ENCODE results near the gene NCBP3. TPM values are rescaled to one million over a fixed set of nuclear protein-coding genes. Genes with fewer than 3 reads are reported as not detected.
"Not testable (repeated sequence)": the region's sequence is repeated elsewhere in the genome, so short reads cannot be mapped to it uniquely, and the experiment has no call there.

NCBP3 gene
- total RNA-seq, 1 experiment from 2014 or later, result 24.8 TPM

DNA sequence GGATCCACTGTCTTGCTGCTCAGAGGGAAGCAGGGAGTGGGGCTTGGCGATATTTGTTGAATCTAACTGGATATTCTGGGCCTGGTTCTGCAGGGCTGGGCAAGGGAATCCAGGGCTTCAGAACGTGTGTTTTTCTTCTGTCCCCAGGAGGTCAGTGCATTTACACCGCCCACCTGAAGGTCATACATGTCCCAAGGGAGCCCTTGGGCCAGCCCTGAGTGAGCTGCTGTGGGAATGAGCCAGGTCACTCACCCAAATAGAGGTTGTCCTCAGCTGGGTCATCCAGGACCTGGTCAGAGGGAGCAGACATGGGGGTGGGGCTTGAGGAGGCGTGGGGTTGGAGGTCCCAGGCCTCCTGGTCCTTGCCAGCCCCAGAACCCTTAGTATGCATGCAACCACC lies 36.2 kb upstream of the NCBP3 start:
- DNase-seq (ENCODE audit: low read depth), result no peak

DNA sequence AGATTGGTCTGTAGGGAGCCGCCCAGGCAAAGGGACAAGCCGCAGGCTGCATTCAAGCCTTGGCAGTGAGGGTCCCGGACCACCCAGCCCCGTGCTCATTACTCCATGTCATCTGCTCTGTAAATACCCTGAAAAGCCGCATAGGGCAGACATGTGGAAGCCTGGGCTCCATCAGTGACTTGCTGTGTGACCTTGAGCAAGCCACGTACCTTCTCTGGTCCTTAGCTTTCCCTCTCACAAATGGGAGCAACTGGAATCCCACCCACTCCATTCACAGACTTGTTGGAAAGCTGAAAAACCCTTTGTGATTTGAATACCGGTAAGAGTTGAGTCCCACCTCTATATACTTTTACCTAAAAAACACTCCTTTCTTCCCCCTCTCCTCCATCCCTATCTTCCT lies 34.9 kb upstream of the NCBP3 start:
- DNase-seq (ENCODE audit: low read depth), result no peak

DNA sequence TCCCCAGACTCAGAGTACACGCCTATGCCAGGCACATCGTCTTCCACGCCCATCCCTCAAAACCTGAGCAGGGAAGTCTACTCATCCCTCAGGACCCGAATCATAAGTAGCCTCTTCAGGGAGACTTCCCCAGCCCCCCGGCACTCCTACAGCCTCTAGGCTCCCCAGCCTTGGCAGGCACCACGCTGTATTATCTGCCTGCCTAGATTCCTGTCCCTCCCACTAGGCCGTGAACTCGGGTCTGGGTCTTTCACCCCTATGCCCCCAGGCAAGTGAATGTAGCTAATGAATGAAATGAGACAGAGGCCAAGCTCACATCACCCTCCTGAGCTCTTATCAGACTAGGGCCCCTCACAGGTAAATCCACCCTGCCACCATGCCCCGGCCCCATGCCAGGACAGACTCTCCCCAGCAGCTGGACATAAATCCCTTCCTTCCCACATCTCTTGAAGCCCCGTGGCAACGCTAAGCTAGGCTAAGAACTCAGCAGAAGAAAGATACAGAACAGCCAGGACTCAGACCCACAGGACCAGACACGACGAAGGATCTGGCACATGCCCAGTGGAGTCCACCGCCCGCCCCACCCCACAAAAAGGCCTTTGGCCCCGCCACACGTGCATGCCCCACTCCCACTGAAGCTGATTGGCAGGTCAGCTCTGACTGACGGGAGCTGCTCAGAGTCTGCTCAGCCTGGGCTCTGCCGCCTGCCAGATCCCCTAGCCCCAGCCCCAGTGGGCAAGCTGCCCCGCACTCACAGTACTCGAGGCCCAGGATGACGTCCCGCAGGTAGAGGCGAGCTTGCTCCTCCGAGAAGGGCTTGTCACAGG lies 33.8 kb upstream of the NCBP3 start:
- DNase-seq (ENCODE audit: low read depth), result no peak

DNA sequence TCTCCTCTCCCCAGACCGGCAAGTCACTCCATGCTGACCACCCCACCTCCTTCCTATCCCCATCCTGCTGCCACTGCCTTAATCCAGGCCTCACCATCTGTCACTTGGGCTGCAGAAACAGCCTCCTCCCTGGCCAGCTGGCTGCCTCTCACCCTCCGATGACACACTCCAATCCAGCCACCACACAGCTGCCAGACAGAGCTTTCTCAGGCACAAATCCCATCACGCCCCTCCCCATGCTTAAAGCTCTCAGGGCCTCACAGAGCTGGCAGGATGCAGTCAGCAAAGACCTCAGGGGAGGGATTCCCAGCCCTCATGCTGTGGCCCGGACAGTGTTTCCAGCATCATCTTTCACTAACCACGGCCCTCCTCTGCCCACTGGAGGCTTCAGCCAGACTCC lies 33.1 kb upstream of the NCBP3 start:
- DNase-seq (ENCODE audit: low read depth), result peak; percentile 27

DNA sequence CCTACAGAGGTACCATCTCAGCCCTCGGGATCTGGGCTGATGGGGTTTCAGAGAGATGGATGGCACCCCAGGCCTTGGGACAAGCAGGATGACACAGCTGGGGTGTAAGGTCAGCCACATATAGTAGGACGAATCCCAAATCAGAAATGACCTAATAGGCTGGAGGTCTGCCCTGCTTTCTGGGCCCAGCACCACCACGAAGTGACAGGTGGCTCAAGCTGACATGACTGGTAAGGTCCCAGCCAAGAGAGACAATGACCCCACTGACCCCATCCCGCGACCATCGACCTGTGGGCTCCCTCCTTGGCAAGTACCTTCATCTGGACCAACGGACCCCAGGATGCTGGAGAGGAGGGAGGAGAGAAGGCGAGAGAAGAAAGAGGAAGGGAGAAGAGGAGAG lies 31.2 kb upstream of the NCBP3 start:
- no peak for DNase-seq (ENCODE audit: low read depth)

DNA sequence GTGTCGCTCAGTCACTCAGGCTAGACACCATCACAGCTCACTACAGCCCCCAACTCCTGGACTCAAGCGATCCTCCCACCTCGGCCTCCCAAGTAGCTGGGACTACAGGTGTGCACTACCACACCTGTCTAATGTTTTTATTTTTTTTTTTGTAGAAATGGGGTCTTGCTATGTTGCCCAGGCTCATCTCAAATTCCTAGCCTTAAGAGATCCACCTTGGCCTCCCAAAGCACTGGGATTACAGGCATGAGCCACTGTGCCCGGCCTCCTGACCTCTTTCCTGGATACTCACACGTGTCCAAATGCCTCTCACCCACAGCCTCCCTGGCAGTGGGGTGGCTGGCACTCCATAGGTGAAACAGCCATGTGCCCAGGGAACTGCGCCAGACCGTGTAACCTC lies 29.3 kb upstream of the NCBP3 start:
- no peak for DNase-seq (ENCODE audit: low read depth)

DNA sequence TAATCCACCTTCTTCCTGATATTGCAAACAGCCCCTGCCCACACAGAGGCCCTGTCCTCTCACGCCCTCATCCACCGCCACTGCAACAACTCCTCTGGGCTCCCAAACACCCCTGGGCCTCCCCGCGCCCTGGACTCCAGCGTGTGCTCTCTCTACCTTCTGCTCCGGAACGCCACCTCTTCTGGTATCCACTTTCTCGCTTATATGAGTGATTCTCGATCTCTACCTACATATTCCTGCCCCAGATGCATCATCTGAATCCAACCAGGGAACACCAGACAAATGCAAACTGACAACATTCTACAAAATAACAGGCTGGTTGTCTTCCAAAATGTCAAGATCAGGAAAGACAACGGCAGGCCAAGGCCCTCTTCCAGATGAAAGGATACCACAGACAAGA lies 27.8 kb upstream of the NCBP3 start:
- no peak for DNase-seq (ENCODE audit: low read depth)

DNA sequence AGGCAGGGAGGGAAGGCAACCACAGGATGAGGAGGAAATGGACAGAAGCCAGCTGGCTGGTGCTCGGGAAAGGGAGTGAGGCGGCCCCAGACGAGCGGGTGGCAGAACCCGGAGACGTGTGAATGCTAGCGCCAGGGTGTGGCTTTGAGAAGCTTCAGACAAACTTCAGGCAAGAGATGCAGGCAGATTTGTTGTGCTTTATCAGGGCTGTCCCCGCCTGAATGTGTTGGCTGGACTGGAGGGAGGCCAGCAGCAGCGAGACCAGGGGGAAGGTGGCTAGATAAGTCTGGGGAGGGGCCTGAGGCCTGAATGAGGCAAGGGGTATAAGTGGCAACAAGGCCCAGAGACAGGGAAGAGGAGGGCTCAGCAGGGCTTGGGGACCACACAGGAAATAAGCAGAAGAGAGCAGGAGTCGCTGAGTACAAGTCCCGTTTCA lies 24.8 kb upstream of the NCBP3 start:
- DNase-seq (ENCODE audit: low read depth), result peak; percentile 56

DNA sequence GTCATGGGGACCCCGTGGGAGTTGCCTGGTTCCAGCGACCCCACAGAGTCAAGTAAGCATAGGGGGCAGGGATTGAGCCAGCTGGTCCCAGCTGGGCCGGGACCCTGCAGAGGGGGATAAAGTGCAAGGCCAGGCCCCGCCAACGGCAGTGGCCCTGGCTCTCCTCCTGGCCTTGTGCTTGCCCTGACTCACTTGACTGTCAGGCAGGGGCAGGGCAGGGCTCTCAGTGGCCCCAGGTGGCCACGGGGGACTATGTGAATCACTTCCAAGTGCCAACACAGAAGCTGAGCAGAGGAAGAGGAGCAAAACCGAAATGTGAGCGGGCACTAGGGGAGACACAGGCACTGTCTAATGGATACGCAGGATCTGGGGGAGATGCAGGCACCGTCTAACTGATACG lies 21.6 kb upstream of the NCBP3 start:
- peak; percentile 20 for DNase-seq (ENCODE audit: low read depth)

DNA sequence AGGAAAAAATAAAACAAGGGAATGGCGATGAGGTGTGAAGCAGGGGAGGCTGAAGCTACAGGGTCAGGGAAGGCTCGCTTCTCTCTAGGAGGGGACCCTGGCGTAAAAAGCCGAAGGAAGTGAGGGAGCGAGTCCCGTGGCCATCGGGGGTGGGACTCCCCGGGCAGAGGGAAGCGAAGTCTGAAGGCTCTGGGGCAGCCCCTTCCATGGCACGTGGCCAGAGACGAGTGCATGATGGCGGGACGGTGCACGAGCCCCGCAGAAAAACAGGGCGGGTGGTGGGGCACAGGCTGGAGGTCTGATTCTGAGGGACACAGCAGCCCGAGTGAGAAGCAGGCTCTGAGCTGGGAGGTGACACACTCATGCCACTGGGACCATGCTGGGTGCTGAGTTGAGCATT lies 21.1 kb upstream of the NCBP3 start:
- DNase-seq (ENCODE audit: low read depth), result no peak

DNA sequence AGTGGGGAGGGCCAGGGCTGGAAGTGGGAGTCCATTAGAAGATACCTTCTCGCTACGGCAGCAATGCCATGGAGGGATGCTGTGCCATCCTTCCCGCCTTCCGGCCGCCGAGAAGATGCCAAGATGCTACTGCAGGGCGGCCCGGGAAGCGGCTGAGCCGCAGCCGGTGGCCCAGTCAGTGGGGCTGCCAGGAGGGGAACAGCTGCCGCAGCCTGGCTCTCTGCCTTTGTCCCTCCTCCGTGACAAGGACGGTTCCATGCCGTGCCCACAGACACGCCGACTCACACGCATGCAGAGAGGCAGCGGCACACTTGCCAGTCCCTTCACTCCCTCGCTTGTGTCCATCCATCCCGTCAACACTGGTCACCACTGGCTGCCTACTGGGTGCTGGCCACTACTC lies 20.2 kb upstream of the NCBP3 start:
- no peak for DNase-seq (ENCODE audit: low read depth)

DNA sequence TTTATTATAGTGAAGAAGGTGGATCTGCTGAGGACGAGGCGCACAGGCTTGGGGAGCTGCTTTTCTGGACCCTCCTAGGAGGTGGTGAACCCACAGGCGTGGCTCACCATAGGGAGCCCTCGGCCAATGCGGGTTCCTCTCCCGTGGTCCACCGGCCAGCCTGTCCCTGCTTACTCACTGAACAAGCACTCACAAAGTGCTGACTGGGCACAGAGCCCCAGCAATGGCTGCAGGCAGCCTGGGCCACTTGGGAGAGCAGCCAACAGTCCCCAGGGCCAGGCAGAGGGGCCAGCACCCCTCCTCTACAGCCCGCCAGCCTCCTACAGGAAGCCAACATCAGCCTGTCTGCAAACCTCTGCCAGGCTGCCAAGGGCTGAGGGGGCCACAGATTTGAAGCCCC lies 19.1 kb upstream of the NCBP3 start:
- DNase-seq (ENCODE audit: low read depth), result peak; percentile 79

DNA sequence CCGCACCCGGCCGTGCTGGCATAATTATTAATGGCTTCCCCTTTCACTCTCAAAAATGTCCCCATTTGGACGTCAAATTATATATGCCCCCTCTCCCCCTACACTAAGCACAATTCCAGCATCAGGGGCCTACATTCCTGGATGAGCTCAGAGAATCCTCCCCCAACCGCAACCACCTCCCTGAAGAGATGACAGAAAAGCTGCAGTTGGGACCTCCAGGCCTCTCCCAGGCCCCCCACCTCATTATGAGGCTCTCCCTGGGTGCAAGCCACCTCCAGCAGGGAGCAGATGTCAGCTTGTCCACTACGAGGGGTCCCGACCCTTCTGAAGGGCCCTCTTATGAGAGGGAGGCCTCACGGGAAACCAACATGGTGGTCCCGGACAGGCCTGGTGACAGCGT lies 18.5 kb upstream of the NCBP3 start:
- no peak for DNase-seq (ENCODE audit: low read depth)

DNA sequence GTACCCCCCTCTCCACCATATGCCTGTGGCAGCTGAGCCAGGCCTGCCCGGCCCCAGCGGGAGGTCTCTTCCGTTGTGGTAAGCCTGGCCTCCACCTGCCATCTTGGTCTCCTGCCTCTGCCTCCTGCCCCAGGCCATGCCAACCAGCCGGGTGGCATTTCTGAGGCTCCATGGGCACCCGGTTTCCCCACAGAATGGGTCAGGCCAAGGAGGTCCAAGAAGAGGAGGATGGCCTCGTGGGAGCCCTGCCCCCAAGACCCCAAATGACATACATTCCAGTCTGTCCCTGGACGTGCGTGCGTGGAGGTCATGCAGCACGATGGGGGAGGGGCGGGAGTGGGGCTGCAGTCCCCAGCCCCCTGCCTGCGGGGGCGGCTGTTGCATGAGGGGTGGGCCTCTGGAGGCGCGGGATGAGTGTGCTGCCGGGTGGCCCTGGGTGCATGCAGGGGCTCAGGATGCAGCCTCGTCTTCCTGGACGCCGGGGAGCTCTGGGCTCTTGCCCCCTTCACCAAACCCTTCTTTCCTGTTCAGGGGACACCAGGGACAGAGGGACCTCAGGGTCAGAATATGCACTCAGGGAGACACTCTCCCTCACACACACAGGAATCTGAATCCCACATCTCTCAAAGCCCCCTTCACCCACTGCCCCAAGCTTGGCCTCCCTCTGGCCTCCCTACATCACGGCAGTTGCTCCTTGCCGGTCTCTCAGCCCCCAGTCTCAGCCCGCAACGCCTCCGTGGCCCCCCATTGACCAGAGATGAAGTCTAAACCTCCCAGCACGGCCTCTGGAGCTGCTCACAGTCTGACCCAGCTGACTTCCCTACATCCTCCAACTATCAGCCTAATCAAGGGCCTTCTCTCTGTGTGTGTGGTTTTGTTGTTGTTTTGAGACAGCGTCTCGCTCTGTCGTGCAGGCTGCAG lies 16.0 kb upstream of the NCBP3 start:
- DNase-seq (ENCODE audit: low read depth), result no peak

DNA sequence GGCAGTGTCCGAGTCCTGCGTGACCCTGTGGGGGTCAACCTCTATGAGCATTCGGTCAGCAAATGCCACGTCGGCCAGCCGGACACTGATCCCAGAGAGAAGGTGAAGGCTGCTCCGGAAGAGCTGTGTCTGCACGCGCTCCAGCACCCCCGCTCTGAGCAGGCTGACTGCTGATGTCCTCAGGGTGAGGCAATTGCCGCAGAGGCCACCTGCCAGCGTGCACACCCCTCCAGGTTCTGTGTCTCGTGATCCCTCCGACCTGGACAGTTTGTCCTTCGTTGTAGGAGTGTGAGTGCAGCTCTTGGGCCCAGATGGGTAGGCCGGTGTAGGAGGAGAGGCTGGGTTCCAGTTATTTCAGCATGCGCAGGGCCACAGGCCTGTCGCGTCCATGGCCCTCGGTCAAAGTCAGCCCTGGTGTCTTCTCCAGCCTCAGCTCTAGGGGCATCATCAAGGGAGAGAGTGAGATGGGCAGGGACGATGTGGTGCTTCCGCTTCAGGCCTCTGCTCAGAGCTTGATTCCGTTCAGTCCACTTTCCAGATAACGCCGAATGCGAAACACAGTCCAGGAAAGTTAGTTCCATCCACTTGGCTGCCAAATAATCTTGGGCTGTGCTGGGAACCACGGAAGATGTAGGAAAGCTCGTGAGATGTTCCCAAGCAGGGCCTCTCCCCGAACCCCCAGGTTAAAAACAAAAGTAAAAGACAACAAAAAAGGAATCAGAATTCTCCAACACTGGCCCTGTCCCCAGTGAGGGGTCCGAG lies 15.1 kb upstream of the NCBP3 start:
- no peak for DNase-seq (ENCODE audit: low read depth)

DNA sequence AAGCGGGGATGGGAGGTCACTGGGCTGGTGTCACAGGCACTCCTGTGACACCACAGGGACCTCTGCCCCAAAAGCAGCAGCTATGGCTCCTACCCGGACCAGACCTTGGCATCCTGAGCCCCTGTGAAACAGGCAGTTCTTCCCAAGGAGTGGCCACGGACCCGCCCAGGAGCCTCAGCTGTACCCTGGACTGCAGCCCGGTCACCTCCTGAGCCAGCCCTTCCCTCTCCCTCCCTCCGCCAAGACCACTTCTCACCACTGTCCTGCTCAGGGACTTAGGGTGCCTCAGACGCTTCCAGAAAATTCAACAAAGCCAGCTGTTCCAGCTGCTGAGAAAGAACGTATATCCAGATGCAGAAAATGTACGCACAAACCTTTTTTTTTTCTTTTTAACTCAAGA lies 13.9 kb upstream of the NCBP3 start:
- DNase-seq (ENCODE audit: low read depth), result no peak

DNA sequence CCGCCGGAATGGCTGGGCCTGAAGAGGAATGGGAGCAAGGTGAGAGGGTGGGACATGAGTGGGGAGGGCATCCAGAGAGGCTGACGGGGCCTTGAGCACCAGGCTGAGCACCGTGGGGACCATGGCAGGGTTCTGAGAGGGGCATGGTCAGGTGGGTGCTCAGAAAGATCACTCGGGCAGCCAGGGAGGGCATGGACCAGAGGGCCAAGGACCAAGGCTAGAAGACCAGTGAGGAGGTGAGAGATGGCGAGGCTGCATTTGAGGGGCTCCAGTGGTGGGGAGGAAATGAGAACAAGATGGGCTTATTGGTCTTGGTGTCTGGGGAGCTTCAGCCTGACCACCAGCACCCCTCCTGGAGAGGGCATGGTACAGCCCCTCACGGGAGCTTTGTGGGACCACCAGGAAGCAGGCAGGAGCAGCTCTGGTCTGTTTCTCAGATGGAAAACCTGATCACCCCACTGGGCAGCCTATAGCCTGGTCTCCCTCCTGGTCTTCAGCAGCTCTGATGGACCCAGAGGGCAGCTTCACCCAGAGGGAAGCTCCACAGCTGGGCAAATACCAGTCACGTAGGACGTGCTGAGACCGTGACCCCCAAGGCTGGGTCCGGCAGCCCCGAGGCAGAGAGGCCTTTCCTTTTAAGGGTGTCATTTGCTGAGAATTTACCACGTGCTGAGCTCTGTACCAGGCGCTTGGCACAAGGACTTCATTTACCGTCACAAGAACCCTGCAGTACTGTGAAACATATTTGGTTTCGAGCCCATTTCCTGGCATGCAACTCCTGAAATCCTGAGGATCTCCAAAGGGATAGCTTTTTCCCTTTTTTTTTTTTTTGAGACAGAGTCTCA lies 11.4 kb upstream of the NCBP3 start:
- no peak for DNase-seq (ENCODE audit: low read depth)

DNA sequence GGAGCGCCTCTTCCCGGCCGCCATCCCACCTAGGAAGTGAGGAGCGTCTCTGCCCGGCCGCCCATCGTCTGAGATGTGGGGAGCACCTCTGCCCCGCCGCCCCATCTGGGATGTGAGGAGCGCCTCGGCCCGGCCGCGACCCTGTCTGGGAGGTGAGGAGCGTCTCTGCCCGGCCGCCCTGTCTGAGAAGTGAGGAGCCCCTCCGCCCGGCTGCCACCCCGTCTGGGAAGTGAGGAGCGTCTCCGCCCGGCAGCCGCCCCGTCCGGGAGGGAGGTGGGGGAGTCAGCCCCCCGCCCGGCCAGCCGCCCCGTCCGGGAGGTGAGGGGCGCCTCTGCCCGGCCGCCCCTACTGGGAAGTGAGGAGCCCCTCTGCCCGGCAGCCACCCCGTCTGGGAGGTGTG lies 8.2 kb upstream of the NCBP3 start:
- DNase-seq (ENCODE audit: low read depth), result not testable (repeated sequence)

DNA sequence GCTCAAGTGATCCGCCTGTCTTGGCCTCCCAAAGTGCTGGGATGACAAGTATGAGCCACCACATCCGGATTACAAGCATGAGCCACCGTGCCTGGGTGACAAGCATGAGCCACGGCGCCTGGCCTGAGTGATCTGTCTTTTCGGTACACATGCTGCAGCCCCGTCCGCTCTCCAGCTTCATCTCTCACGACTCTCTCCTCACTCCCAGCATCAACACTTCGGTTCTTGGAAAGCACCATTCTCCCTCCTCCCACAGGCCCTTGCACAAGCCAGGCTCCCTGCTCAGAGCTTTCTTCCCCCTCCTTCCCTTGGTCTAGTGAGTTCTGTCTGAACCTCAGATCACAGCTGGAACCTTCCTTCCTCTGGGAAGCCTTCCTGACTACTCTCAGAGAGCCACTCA lies 6.5 kb upstream of the NCBP3 start:
- no peak for DNase-seq (ENCODE audit: low read depth)

DNA sequence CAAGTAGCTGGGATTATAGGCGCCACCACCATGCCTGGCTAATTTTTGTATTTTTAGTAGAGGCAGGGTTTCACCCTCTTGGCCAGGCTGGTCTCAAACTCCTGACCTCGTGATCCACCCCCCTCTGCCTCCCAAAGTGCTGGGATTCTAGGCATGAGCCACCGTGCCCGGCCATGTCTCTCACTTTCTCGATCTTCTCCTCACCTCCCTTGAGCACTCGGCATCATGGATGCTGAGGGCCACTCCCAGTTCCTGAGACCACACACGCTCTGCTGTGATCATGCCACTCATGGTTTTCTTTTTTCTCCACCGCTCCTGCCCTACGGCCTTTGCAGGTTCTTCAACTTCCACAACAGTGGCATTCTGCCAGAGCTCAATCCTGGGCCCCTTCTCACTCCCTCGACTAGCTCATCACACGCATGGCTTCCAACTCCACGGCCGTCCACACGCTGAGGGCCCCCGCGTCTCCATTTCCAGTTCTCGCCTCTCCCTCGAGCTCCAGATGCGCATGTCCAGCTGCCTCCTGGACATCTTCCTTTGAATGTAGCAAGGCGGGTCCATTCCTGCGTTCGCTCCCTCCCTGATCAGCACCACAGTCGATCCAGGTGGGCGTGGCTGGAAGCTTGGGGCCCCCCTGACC lies 5.5 kb upstream of the NCBP3 start:
- DNase-seq (ENCODE audit: low read depth), result no peak
